Measurements from ENCODE around the gene ERFE. TPM values are rescaled to one million over a fixed set of nuclear protein-coding genes. Genes with fewer than 3 reads are reported as not detected.

Gene ERFE
- total and polyA plus RNA-seq, 10 of the 15 experiments (the other 5 are each of a cell fraction or from before 2014, with no cell fraction given), result not detected

- no peak for TF ChIP-seq JUNB (IDR thresholded peaks at IDR 0.05)
- TF ChIP-seq KDM1A (IDR thresholded peaks at IDR 0.05; ENCODE audit: borderline replicate concordance), result no peak
- no peak for TF ChIP-seq TCF12 (IDR thresholded peaks at IDR 0.05; ENCODE audit: low read depth, low read length)
- no peak for TF ChIP-seq SP1 (IDR thresholded peaks at IDR 0.05; ENCODE audit: low read depth, low read length)
- no peak for TF ChIP-seq RAD21 (IDR thresholded peaks at IDR 0.05; ENCODE audit: insufficient read depth, low read depth, low read length)
- TF ChIP-seq SUPT20H (IDR thresholded peaks at IDR 0.05; ENCODE audit: borderline replicate concordance, control insufficient read depth, low read depth, low read length), result no peak
Observed at GRCh38 chr2:238164906-238165287, 6.1 kb downstream of the ERFE start (continued).

- H3K36me3 ChIP-seq (ENCODE audit: control insufficient read depth in 2 of 2, insufficient read depth in 2 of 2, low read length in 1 of 2), result peaks cover 2 to 10% of the 10 kb centered on the region in 2 experiments
- H3K79me2 ChIP-seq (ENCODE audit: control insufficient read depth, insufficient read depth, low read length), result no peaks in the 10 kb centered on the region
- ChIA-PET POLR2A (interaction anchor here (0.5 kb wide), 1 partner anchor 21 kb away, joined by 4 read pairs; no protein-coding TSS in a partner anchor), CTCF (interaction anchor here (0.5 kb wide), 1 partner anchor 136 kb away, joined by 3 read pairs; no protein-coding TSS in a partner anchor), RAD21 (ENCODE audit: unreplicated experiment) (no interaction called here), SMC1A (ENCODE audit: uncharacterized antibody, unreplicated experiment) (interaction anchor here (1.2 kb wide), 1 partner anchor 10 kb away, joined by 3 read pairs; no protein-coding TSS in a partner anchor)
- TF ChIP-seq SPI1 (IDR thresholded peaks at IDR 0.05; ENCODE audit: borderline replicate concordance, insufficient read depth, low read depth, low read length), result no peak
- no TSS peak for BruUV-seq (replicated peaks)
- H3K4me3 ChIP-seq, result no peak overlapping the region
- H3K4me1 ChIP-seq (ENCODE audit: control insufficient read depth, insufficient read depth, low read length), result 0 out of 2 replicates have a peak, but pooled peaks cover under 1% of the 10 kb centered on the region
- H3K4me2 ChIP-seq (ENCODE audit: control insufficient read depth, insufficient read depth), result no peak overlapping the region
- no peaks in the 10 kb centered on the region; the same call in 1 of the 2 replicates for H4K20me1 ChIP-seq (ENCODE audit: control insufficient read depth, insufficient read depth)
- peaks cover 0 to 5% of the 10 kb centered on the region in 2 experiments; a peak in 3 of 4 replicates for H3K27me3 ChIP-seq (replicated peaks in 1 of 2; ENCODE audit: control insufficient read depth in 2 of 2, insufficient read depth in 2 of 2, low read length in 1 of 2)
- H3K9me3 ChIP-seq (replicated peaks; ENCODE audit: control insufficient read depth, insufficient read depth, low read length), result no peaks in the 10 kb centered on the region
- intact Hi-C loops (cut with micrococcal nuclease; ENCODE audit: unreplicated experiment), result no loop called here
- H3K9ac ChIP-seq (ENCODE audit: control insufficient read depth, insufficient read depth, low read length), result no peak overlapping the region
- FAIRE-seq (no peak), DNase-seq (ENCODE audit: low read depth, low spot score) (no peak), ATAC-seq (no peak)
- in situ Hi-C loops (cut with MboI), result no loop called here
- H3K27ac ChIP-seq (ENCODE audit: control insufficient read depth, insufficient read depth), result no peak overlapping the region
- H2AFZ ChIP-seq (ENCODE audit: control insufficient read depth, low read depth, low read length), result no peak overlapping the region
- WGBS (ENCODE audit: insufficient coverage, insufficient replicate concordance, low lambda C conversion rate, missing lambda C conversion rate), result 67% methylated on average over 12 of the region's 12 CpGs
Observed at GRCh38 chr2:238165288-238165921, 6.6 kb downstream of the ERFE start.

Measured in GM12878 (cell line).